MM.1S (cell line): ENCODE data around the gene DTX3L.

Source experiments
- DNase-seq: peaks from one replicate; pipeline ENCODE4 v3.0.0-alpha.2; 2015
- H2AFZ ChIP-seq: fragments of 300-600 bp; sonication (generic); 2 replicates; pipeline ENCODE4 v1.6.0; 2016; ENCODE audit warnings: antibody characterized with exemption, low read length
- H3F3A ChIP-seq: fragments of 300-600 bp; sonication (generic); 2 replicates; pipeline ENCODE4 v1.6.1; 2016; ENCODE audit warnings: mild to moderate bottlenecking, antibody characterized with exemption, low read length, moderate library complexity, mixed read lengths; ENCODE audit not compliant: insufficient read depth
- H3K27ac ChIP-seq: fragments of 300-600 bp; sonication (generic); 2 replicates; pipeline ENCODE4 v1.5.1; 2016; ENCODE audit warnings: mild to moderate bottlenecking, low read length
- H3K27me3 ChIP-seq: fragments of 300-600 bp; sonication (generic); replicated peaks from 2 replicates; pipeline ENCODE4 v1.6.0; 2016; ENCODE audit warnings: low read length; ENCODE audit not compliant: insufficient read depth
- H3K36me3 ChIP-seq: fragments of 300-600 bp; sonication (generic); replicated peaks from 2 replicates; pipeline ENCODE4 v1.6.1; 2016; ENCODE audit warnings: mild to moderate bottlenecking, low read length, mixed read lengths; ENCODE audit not compliant: insufficient read depth
- H3K4me1 ChIP-seq: fragments of 300-600 bp; sonication (generic); 2 replicates; pipeline ENCODE4 v1.6.1; 2016; ENCODE audit warnings: low read length, mixed read lengths
- H3K4me2 ChIP-seq: fragments of 300-600 bp; sonication (generic); 2 replicates; pipeline ENCODE4 v1.6.0; 2016; ENCODE audit warnings: low read depth, low read length
- H3K4me3 ChIP-seq: fragments of 300-600 bp; sonication (generic); 2 replicates; pipeline ENCODE4 v1.5.1; 2016; ENCODE audit warnings: low read length, mixed read lengths
- H3K79me2 ChIP-seq: fragments of 300-600 bp; sonication (generic); 2 replicates; pipeline ENCODE4 v1.6.1; 2016; ENCODE audit warnings: mixed run types, low read length, mixed read lengths
- H3K9ac ChIP-seq: fragments of 300-600 bp; sonication (generic); 2 replicates; pipeline ENCODE4 v1.6.1; 2016; ENCODE audit warnings: low read length, mixed read lengths
- H3K9me2 ChIP-seq: fragments of 300-600 bp; sonication (generic); replicated peaks from 2 replicates; pipeline ENCODE4 v1.6.1; 2016; ENCODE audit warnings: mild to moderate bottlenecking, low read length, mixed read lengths; ENCODE audit not compliant: insufficient read depth
- H3K9me3 ChIP-seq: fragments of 300-600 bp; sonication (generic); replicated peaks from 2 replicates; pipeline ENCODE4 v1.6.1; 2016; ENCODE audit warnings: mild to moderate bottlenecking, low read length, mixed read lengths; ENCODE audit not compliant: insufficient read depth
- H4K20me1 ChIP-seq: fragments of 300-600 bp; sonication (generic); 2 replicates; pipeline ENCODE4 v1.6.1; 2016; ENCODE audit warnings: mild to moderate bottlenecking, low read length, moderate library complexity, mixed read lengths; ENCODE audit not compliant: insufficient read depth
- EZH2 ChIP-seq: fragments of 300-600 bp; sonication (generic); optimal IDR thresholded peaks from 2 replicates; pipeline ENCODE3; 2017; ENCODE audit warnings: low read depth, mild to moderate bottlenecking, antibody characterized with exemption, low read length, mixed read lengths
- EZH2phosphoT487 ChIP-seq: fragments of 300-600 bp; sonication (generic); IDR thresholded peaks from 2 replicates; pipeline ENCODE4 v1.6.1; 2018; ENCODE audit warnings: antibody characterized with exemption, low read length
- TF ChIP-seq, protein P1 (sequence below): fragments of 300-600 bp; sonication (generic); IDR thresholded peaks from 2 replicates; pipeline ENCODE4 v1.5.1; 2016; ENCODE audit warnings: antibody characterized with exemption, low read length, mixed read lengths

DTX3L gene

GRCh38 chr3:122623031-122623829 lies 59.1 kb downstream of the DTX3L start:
- DNase-seq: no peak
- H3K79me2 ChIP-seq: no peaks in the 10 kb centered on the region
- no peaks in the 10 kb centered on the region for H3K9me3 ChIP-seq
- no peak overlapping the region for H3K27ac ChIP-seq
- H3K4me2 ChIP-seq: no peak overlapping the region
- H3K36me3 ChIP-seq: no peaks in the 10 kb centered on the region
- no peaks in the 10 kb centered on the region for H3F3A ChIP-seq
- H3K9ac ChIP-seq: no peak overlapping the region
- no peaks in the 10 kb centered on the region for H4K20me1 ChIP-seq
- no peaks in the 10 kb centered on the region for H3K9me2 ChIP-seq
- H3K4me1 ChIP-seq: no peaks in the 10 kb centered on the region
- TF ChIP-seq EZH2phosphoT487 (no peak), EZH2 (no peak)
- TF ChIP-seq, protein P1, sequence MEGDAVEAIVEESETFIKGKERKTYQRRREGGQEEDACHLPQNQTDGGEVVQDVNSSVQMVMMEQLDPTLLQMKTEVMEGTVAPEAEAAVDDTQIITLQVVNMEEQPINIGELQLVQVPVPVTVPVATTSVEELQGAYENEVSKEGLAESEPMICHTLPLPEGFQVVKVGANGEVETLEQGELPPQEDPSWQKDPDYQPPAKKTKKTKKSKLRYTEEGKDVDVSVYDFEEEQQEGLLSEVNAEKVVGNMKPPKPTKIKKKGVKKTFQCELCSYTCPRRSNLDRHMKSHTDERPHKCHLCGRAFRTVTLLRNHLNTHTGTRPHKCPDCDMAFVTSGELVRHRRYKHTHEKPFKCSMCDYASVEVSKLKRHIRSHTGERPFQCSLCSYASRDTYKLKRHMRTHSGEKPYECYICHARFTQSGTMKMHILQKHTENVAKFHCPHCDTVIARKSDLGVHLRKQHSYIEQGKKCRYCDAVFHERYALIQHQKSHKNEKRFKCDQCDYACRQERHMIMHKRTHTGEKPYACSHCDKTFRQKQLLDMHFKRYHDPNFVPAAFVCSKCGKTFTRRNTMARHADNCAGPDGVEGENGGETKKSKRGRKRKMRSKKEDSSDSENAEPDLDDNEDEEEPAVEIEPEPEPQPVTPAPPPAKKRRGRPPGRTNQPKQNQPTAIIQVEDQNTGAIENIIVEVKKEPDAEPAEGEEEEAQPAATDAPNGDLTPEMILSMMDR: no peak
- H3K27me3 ChIP-seq: no peaks in the 10 kb centered on the region
- H2AFZ ChIP-seq: no peak overlapping the region
- H3K4me3 ChIP-seq: no peak overlapping the region
